Measurements from ENCODE around the gene TCP1. TPM values are rescaled to one million over a fixed set of nuclear protein-coding genes. Genes with fewer than 3 reads are reported as not detected.

TCP1 gene
- total RNA-seq, 1 donor, result 285 TPM

GRCh38 chr6:159790956-159791598, 1.7 kb upstream of the TCP1 start:
- H3K4me3 ChIP-seq (ENCODE audit: low read depth, low read length), result peak overlapping the region; percentile 94
- no peak for DNase-seq (ENCODE audit: low read depth)
- TF ChIP-seq, protein P1, sequence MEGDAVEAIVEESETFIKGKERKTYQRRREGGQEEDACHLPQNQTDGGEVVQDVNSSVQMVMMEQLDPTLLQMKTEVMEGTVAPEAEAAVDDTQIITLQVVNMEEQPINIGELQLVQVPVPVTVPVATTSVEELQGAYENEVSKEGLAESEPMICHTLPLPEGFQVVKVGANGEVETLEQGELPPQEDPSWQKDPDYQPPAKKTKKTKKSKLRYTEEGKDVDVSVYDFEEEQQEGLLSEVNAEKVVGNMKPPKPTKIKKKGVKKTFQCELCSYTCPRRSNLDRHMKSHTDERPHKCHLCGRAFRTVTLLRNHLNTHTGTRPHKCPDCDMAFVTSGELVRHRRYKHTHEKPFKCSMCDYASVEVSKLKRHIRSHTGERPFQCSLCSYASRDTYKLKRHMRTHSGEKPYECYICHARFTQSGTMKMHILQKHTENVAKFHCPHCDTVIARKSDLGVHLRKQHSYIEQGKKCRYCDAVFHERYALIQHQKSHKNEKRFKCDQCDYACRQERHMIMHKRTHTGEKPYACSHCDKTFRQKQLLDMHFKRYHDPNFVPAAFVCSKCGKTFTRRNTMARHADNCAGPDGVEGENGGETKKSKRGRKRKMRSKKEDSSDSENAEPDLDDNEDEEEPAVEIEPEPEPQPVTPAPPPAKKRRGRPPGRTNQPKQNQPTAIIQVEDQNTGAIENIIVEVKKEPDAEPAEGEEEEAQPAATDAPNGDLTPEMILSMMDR (IDR thresholded peaks at IDR 0.05; ENCODE audit: insufficient read depth, low read depth, low read length), result no peak

- peak; percentile 98 for DNase-seq (ENCODE audit: low read depth)
- TF ChIP-seq, protein P1 (IDR thresholded peaks at IDR 0.05; ENCODE audit: insufficient read depth, low read depth, low read length), result no peak
- H3K4me3 ChIP-seq (ENCODE audit: low read depth, low read length), result peak within 1 kb of the TSS; percentile 94
These were observed 950 bp upstream of the TCP1 start, which contains the start of gene MRPL18 for GRCh38 chr6:159790149-159790955. Gene MRPL18 (plus strand): TSS chr6:159790467. CDS start chr6:159790588, 121 bp downstream.

DNA sequence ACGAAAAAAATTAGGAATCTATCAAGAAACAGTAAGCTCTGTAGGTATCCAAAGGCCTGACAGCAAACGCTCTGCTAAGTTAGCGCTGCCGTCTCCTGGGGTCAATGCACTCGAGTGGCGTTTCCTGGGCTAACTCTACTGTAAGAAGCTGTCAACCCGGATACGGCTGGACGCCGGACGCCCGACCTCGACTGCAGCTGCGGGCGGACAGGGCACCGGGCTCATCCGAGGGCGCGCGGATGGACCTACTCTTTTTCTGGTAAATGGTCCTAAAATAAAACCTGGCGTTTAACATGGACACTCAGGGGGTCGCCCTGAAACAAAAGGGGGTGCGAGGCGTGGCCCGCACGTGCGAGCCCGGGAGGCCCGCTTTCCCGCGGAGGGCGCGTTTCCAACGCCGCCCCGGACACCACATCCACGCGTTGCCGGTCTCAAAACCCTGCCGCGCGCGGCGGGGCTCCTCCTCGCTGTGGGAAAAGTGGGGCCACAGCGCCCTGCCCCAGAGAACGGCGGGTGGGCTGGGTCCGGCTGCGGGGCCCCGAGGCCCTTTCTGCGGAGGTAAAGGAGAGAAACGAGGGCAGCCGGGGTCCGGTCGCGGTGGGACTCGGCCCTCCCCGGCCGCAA, 537 bp downstream of the TCP1 start:
- TF ChIP-seq, protein P1 (IDR thresholded peaks at IDR 0.05; ENCODE audit: insufficient read depth, low read depth, low read length), result no peak
- DNase-seq (ENCODE audit: low read depth), result peak; percentile 58
- H3K4me3 ChIP-seq (ENCODE audit: low read depth, low read length), result peak overlapping the region; percentile 94

DNA sequence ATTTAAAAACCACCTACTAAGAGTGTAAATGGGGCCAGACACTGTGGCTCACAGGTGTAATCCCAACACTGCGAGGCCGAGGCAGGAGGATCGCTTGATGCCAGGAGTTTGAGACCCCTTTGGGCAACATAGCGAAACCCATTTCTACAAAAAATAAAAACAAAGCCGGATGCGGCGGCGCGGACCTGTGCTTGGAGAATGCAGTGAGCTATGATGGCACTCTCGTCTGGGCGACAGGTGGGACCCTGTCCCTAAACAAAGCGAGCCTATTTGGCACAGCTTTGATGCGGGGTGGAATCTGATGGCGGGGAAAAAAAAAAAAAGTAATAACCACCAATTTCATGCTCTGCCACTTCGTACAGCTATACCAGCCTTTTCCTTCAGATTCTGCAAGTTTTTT, 1.1 kb downstream of the TCP1 start:
- DNase-seq (ENCODE audit: low read depth), result no peak
- TF ChIP-seq, protein P1 (IDR thresholded peaks at IDR 0.05; ENCODE audit: insufficient read depth, low read depth, low read length), result no peak
- H3K4me3 ChIP-seq (ENCODE audit: low read depth, low read length), result peak overlapping the region; percentile 94

- H3K4me3 ChIP-seq (ENCODE audit: low read depth, low read length), result no peak overlapping the region
- DNase-seq (ENCODE audit: low read depth), result no peak
- TF ChIP-seq, protein P1 (IDR thresholded peaks at IDR 0.05; ENCODE audit: insufficient read depth, low read depth, low read length), result no peak
These were observed 10.8 kb downstream of the TCP1 start for GRCh38 chr6:159778542-159779103.

DNA sequence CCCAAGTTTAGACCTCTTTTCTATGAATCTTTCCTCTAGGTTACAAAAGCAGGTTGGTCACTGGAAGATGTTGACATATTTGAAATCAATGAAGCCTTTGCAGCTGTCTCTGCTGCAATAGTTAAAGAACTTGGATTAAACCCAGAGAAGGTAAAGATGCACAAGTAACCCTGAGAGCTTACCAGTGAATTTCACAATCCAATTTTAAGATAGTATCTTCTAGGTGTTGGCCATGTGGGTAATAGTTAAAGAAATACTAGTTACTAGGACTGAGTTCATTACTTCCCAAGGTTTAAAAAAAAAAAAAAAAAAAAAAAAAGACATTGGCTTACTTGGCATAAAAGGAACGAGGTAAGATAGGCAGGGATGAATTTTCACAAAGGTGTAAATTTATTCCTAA, 11.3 kb downstream of the TCP1 start:
- H3K4me3 ChIP-seq (ENCODE audit: low read depth, low read length), result no peak overlapping the region
- TF ChIP-seq, protein P1 (IDR thresholded peaks at IDR 0.05; ENCODE audit: insufficient read depth, low read depth, low read length), result no peak
- DNase-seq (ENCODE audit: low read depth), result no peak
